Measurements from ENCODE around the gene PAPSS2. TPM values are rescaled to one million over a fixed set of nuclear protein-coding genes. Genes with fewer than 3 reads are reported as not detected.

The PAPSS2 gene
- polyA plus RNA-seq, 1 donor, result 46.0 TPM

GRCh38 chr10:87669752-87670151, 10.1 kb downstream of the PAPSS2 start:
- Histone ChIP-seq H3K4me3 (ENCODE audit: low read length) (no peak overlapping the region), H3K27ac (ENCODE audit: low read length) (no peak overlapping the region), H3K4me1 (ENCODE audit: control insufficient read depth, insufficient read depth, low read length) (peaks cover 17% of the 10 kb centered on the region), H3K36me3 (ENCODE audit: control insufficient read depth, insufficient read depth, low read length) (peaks cover 5% of the 10 kb centered on the region), H3K27me3 (ENCODE audit: control insufficient read depth, insufficient read depth, low read length) (no peaks in the 10 kb centered on the region), H3K9me3 (ENCODE audit: control insufficient read depth, low read depth, low read length) (no peaks in the 10 kb centered on the region)
- WGBS (ENCODE audit: insufficient coverage, low lambda C conversion rate), result 100% methylated on average over 1 of the region's 1 CpG
- DNase-seq, result no peak

- DNase-seq, result no peak
- Histone ChIP-seq H3K27me3 (ENCODE audit: control insufficient read depth, insufficient read depth, low read length) (no peaks in the 10 kb centered on the region), H3K36me3 (ENCODE audit: control insufficient read depth, insufficient read depth, low read length) (peaks cover 5% of the 10 kb centered on the region), H3K9me3 (ENCODE audit: control insufficient read depth, low read depth, low read length) (no peaks in the 10 kb centered on the region), H3K4me3 (ENCODE audit: low read length) (no peak overlapping the region), H3K4me1 (ENCODE audit: control insufficient read depth, insufficient read depth, low read length) (peaks cover 17% of the 10 kb centered on the region), H3K27ac (ENCODE audit: low read length) (no peak overlapping the region)
These were observed 10.9 kb downstream of the PAPSS2 start for GRCh38 chr10:87670586-87670985.

- Histone ChIP-seq H3K4me1 (ENCODE audit: control insufficient read depth, insufficient read depth, low read length) (peaks cover 15% of the 10 kb centered on the region), H3K27ac (ENCODE audit: low read length) (no peak overlapping the region), H3K4me3 (ENCODE audit: low read length) (no peak overlapping the region), H3K36me3 (ENCODE audit: control insufficient read depth, insufficient read depth, low read length) (peaks cover 5% of the 10 kb centered on the region), H3K27me3 (ENCODE audit: control insufficient read depth, insufficient read depth, low read length) (no peaks in the 10 kb centered on the region), H3K9me3 (ENCODE audit: control insufficient read depth, low read depth, low read length) (no peaks in the 10 kb centered on the region)
- DNase-seq, result no peak
- 100% methylated on average over 1 of the region's 3 CpGs for WGBS (ENCODE audit: insufficient coverage, low lambda C conversion rate)
These were observed 11.6 kb downstream of the PAPSS2 start for GRCh38 chr10:87671139-87671815.

GRCh38 chr10:87672551-87672950, 12.9 kb downstream of the PAPSS2 start:
- no peaks in the 10 kb centered on the region for H3K27me3 ChIP-seq (ENCODE audit: control insufficient read depth, insufficient read depth, low read length)
- H3K36me3 ChIP-seq (ENCODE audit: control insufficient read depth, insufficient read depth, low read length), result no peaks in the 10 kb centered on the region
- H3K4me3 ChIP-seq (ENCODE audit: low read length), result no peak overlapping the region
- H3K27ac ChIP-seq (ENCODE audit: low read length), result no peak overlapping the region
- no peak for DNase-seq
- peaks cover 9% of the 10 kb centered on the region for H3K4me1 ChIP-seq (ENCODE audit: control insufficient read depth, insufficient read depth, low read length)
- 100% methylated on average over 2 of the region's 3 CpGs for WGBS (ENCODE audit: insufficient coverage, low lambda C conversion rate)
- H3K9me3 ChIP-seq (ENCODE audit: control insufficient read depth, low read depth, low read length), result no peaks in the 10 kb centered on the region

- 86% methylated on average over 1 of the region's 1 CpG for WGBS (ENCODE audit: insufficient coverage, low lambda C conversion rate)
- H3K4me1 ChIP-seq (ENCODE audit: control insufficient read depth, insufficient read depth, low read length), result peaks cover 8% of the 10 kb centered on the region
These were observed 15.3 kb downstream of the PAPSS2 start for GRCh38 chr10:87674943-87675342.

GRCh38 chr10:87675396-87676376, 16.0 kb downstream of the PAPSS2 start:
- WGBS (ENCODE audit: insufficient coverage, low lambda C conversion rate), result 80% methylated on average over 2 of the region's 8 CpGs
- H3K27ac ChIP-seq (ENCODE audit: low read length), result no peak overlapping the region
- H3K9me3 ChIP-seq (ENCODE audit: control insufficient read depth, low read depth, low read length), result no peaks in the 10 kb centered on the region

More at GRCh38 chr10:87674943-87675342, 15.3 kb downstream of the PAPSS2 start:
- H3K27me3 ChIP-seq (ENCODE audit: control insufficient read depth, insufficient read depth, low read length), result no peaks in the 10 kb centered on the region
- H3K9me3 ChIP-seq (ENCODE audit: control insufficient read depth, low read depth, low read length), result no peaks in the 10 kb centered on the region
- DNase-seq, result no peak
- H3K27ac ChIP-seq (ENCODE audit: low read length), result no peak overlapping the region
- H3K4me3 ChIP-seq (ENCODE audit: low read length), result no peak overlapping the region
- H3K36me3 ChIP-seq (ENCODE audit: control insufficient read depth, insufficient read depth, low read length), result no peaks in the 10 kb centered on the region

GRCh38 chr10:87677595-87677994, 17.9 kb downstream of the PAPSS2 start:
- Histone ChIP-seq H3K27me3 (ENCODE audit: control insufficient read depth, insufficient read depth, low read length) (no peaks in the 10 kb centered on the region), H3K36me3 (ENCODE audit: control insufficient read depth, insufficient read depth, low read length) (no peaks in the 10 kb centered on the region), H3K27ac (ENCODE audit: low read length) (no peak overlapping the region), H3K9me3 (ENCODE audit: control insufficient read depth, low read depth, low read length) (no peaks in the 10 kb centered on the region), H3K4me3 (ENCODE audit: low read length) (no peak overlapping the region), H3K4me1 (ENCODE audit: control insufficient read depth, insufficient read depth, low read length) (peaks cover 8% of the 10 kb centered on the region)
- no CpG with 5 or more reads among the region's 1 CpG for WGBS (ENCODE audit: insufficient coverage, low lambda C conversion rate)
- DNase-seq, result peak in 1 of 2 donors; percentile 57

More at GRCh38 chr10:87675396-87676376, 16.0 kb downstream of the PAPSS2 start:
- no peak for DNase-seq
- Histone ChIP-seq H3K27me3 (ENCODE audit: control insufficient read depth, insufficient read depth, low read length) (no peaks in the 10 kb centered on the region), H3K4me1 (ENCODE audit: control insufficient read depth, insufficient read depth, low read length) (peaks cover 8% of the 10 kb centered on the region), H3K36me3 (ENCODE audit: control insufficient read depth, insufficient read depth, low read length) (no peaks in the 10 kb centered on the region), H3K4me3 (ENCODE audit: low read length) (no peak overlapping the region)

- Histone ChIP-seq H3K27me3 (ENCODE audit: control insufficient read depth, insufficient read depth, low read length) (no peaks in the 10 kb centered on the region), H3K4me3 (ENCODE audit: low read length) (no peak overlapping the region), H3K36me3 (ENCODE audit: control insufficient read depth, insufficient read depth, low read length) (no peaks in the 10 kb centered on the region), H3K4me1 (ENCODE audit: control insufficient read depth, insufficient read depth, low read length) (peaks cover 8% of the 10 kb centered on the region), H3K27ac (ENCODE audit: low read length) (no peak overlapping the region), H3K9me3 (ENCODE audit: control insufficient read depth, low read depth, low read length) (no peaks in the 10 kb centered on the region)
- 100% methylated on average over 1 of the region's 2 CpGs for WGBS (ENCODE audit: insufficient coverage, low lambda C conversion rate)
- no peak for DNase-seq
These were observed 18.6 kb downstream of the PAPSS2 start for GRCh38 chr10:87678302-87678701.

GRCh38 chr10:87683356-87683755, 23.7 kb downstream of the PAPSS2 start:
- Histone ChIP-seq H3K36me3 (ENCODE audit: control insufficient read depth, insufficient read depth, low read length) (no peaks in the 10 kb centered on the region), H3K27ac (ENCODE audit: low read length) (no peak overlapping the region), H3K4me3 (ENCODE audit: low read length) (no peak overlapping the region), H3K27me3 (ENCODE audit: control insufficient read depth, insufficient read depth, low read length) (no peaks in the 10 kb centered on the region), H3K9me3 (ENCODE audit: control insufficient read depth, low read depth, low read length) (no peaks in the 10 kb centered on the region), H3K4me1 (ENCODE audit: control insufficient read depth, insufficient read depth, low read length) (no peaks in the 10 kb centered on the region)
- no peak for DNase-seq
- 60% methylated on average over 1 of the region's 4 CpGs for WGBS (ENCODE audit: insufficient coverage, low lambda C conversion rate)

GRCh38 chr10:87684001-87684638, 24.4 kb downstream of the PAPSS2 start:
- no peaks in the 10 kb centered on the region for H3K9me3 ChIP-seq (ENCODE audit: control insufficient read depth, low read depth, low read length)
- no peaks in the 10 kb centered on the region for H3K36me3 ChIP-seq (ENCODE audit: control insufficient read depth, insufficient read depth, low read length)
- H3K4me1 ChIP-seq (ENCODE audit: control insufficient read depth, insufficient read depth, low read length), result no peaks in the 10 kb centered on the region
- no peak for DNase-seq
- H3K4me3 ChIP-seq (ENCODE audit: low read length), result no peak overlapping the region
- 93% methylated on average over 5 of the region's 7 CpGs for WGBS (ENCODE audit: insufficient coverage, low lambda C conversion rate)
- no peak overlapping the region for H3K27ac ChIP-seq (ENCODE audit: low read length)
- no peaks in the 10 kb centered on the region for H3K27me3 ChIP-seq (ENCODE audit: control insufficient read depth, insufficient read depth, low read length)

Measured in large intestine (tissue), 3 donors.